HepG2 (cell line): ENCODE data around the gene TAAR6.

ENCODE experiments used
- MATR3 ChIP-seq: sonication (generic); formaldehyde crosslinking; IDR thresholded peaks from 2 replicates; pipeline ENCODE4 v1.4.0; 2020; ENCODE audit warnings: missing genetic modification reagents
- SP1 ChIP-seq, 2 experiments: fragments of 450-650 bp in 1 of 2; sonication (generic) in 1 of 2; formaldehyde crosslinking in 1 of 2; IDR thresholded peaks; 2 replicates each; pipeline versions ENCODE4 v1.4.0 to v1.6.1; 2016 to 2020; ENCODE audit warnings: missing genetic modification reagents in 1 of 2
- TF ChIP-seq, protein P1 (sequence below): sonication (generic); formaldehyde crosslinking; IDR thresholded peaks from 2 replicates; pipeline ENCODE4 v1.5.0; 2020; ENCODE audit warnings: mild to moderate bottlenecking, missing genetic modification reagents, moderate library complexity
- TF ChIP-seq, protein P2 (sequence below): conservative IDR thresholded peaks from 2 replicates; pipeline ENCODE4 v1.6.1; 2018; ENCODE audit warnings: missing genetic modification reagents

DNA sequence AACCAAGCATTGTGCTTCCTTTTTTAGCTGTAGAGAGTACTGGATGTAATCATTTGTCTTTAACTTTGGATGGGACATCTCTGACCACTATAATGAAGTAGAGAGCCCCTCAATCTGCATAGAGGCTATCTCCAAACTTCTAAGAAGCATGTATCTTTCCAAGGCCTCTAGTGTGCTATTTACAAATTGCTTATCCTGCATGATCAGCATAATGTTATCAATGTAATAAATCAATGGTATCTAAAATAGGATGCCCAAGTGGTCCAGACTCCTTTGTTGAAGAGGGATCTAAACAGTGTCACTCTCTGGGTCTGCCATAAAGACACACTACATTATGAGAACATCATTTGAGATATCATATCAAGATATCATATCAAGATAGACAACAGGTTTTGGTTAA, 25.3 kb upstream of the TAAR6 start:
- no peak for TF ChIP-seq SP1 (IDR thresholded peaks at IDR 0.05)
- no peak for TF ChIP-seq SP1 (CRISPR knock-in tag; IDR thresholded peaks at IDR 0.05)
- no peak for TF ChIP-seq MATR3 (CRISPR knock-in tag)
- TF ChIP-seq, protein P1, sequence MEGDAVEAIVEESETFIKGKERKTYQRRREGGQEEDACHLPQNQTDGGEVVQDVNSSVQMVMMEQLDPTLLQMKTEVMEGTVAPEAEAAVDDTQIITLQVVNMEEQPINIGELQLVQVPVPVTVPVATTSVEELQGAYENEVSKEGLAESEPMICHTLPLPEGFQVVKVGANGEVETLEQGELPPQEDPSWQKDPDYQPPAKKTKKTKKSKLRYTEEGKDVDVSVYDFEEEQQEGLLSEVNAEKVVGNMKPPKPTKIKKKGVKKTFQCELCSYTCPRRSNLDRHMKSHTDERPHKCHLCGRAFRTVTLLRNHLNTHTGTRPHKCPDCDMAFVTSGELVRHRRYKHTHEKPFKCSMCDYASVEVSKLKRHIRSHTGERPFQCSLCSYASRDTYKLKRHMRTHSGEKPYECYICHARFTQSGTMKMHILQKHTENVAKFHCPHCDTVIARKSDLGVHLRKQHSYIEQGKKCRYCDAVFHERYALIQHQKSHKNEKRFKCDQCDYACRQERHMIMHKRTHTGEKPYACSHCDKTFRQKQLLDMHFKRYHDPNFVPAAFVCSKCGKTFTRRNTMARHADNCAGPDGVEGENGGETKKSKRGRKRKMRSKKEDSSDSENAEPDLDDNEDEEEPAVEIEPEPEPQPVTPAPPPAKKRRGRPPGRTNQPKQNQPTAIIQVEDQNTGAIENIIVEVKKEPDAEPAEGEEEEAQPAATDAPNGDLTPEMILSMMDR (CRISPR knock-in tag): no peak
- TF ChIP-seq, protein P2, sequence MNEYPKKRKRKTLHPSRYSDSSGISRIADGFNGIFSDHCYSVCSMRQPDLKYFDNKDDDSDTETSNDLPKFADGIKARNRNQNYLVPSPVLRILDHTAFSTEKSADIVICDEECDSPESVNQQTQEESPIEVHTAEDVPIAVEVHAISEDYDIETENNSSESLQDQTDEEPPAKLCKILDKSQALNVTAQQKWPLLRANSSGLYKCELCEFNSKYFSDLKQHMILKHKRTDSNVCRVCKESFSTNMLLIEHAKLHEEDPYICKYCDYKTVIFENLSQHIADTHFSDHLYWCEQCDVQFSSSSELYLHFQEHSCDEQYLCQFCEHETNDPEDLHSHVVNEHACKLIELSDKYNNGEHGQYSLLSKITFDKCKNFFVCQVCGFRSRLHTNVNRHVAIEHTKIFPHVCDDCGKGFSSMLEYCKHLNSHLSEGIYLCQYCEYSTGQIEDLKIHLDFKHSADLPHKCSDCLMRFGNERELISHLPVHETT (CRISPR knock-in tag): no peak
